IMR-90 (cell line): ENCODE data around the gene MRPL10.

ENCODE experiments used
- CEBPB ChIP-seq: IDR thresholded peaks from 2 replicates; pipeline ENCODE4 v1.6.1; 2012; ENCODE audit warnings: low read depth, low read length, improper control_type of control experiment
- CHD1 ChIP-seq: IDR thresholded peaks from 2 replicates; pipeline ENCODE4 v1.6.1; 2012; ENCODE audit warnings: low read depth, low read length, improper control_type of control experiment
- CTCF ChIP-seq: conservative IDR thresholded peaks from 2 replicates; pipeline ENCODE4 v1.5.1; 2012; ENCODE audit warnings: mild to moderate bottlenecking, low read depth, low read length, improper control_type of control experiment
- MAFK ChIP-seq: IDR thresholded peaks from 2 replicates; pipeline ENCODE4 v1.6.1; 2012; ENCODE audit warnings: low read depth, low read length, improper control_type of control experiment
- MAZ ChIP-seq: IDR thresholded peaks from 2 replicates; pipeline ENCODE4 v1.6.1; 2012; ENCODE audit warnings: low read depth, mild to moderate bottlenecking, low read length, improper control_type of control experiment, moderate library complexity, borderline replicate concordance
- MXI1 ChIP-seq: IDR thresholded peaks from 2 replicates; pipeline ENCODE4 v1.6.1; 2012; ENCODE audit warnings: low read depth, mild to moderate bottlenecking, low read length, moderate library complexity, borderline replicate concordance
- NFE2L2 ChIP-seq: fragments of 150-350 bp; IDR thresholded peaks from 2 replicates; pipeline ENCODE4 v1.6.1; 2016; ENCODE audit warnings: low read depth, mild to moderate bottlenecking, low read length
- POLR2A ChIP-seq: IDR thresholded peaks from 2 replicates; pipeline ENCODE4 v1.6.1; 2012; ENCODE audit warnings: mild to moderate bottlenecking, low read depth, low read length
- RAD21 ChIP-seq: IDR thresholded peaks from 2 replicates; pipeline ENCODE4 v1.6.1; 2012; ENCODE audit warnings: low read length, improper control_type of control experiment
- RCOR1 ChIP-seq: IDR thresholded peaks from 2 replicates; pipeline ENCODE4 v1.6.1; 2012; ENCODE audit warnings: mild to moderate bottlenecking, low read length, improper control_type of control experiment; ENCODE audit not compliant: insufficient replicate concordance
- RFX5 ChIP-seq: IDR thresholded peaks from 2 replicates; pipeline ENCODE4 v1.8.0; 2012; ENCODE audit warnings: low read depth, mild to moderate bottlenecking, low read length, moderate library complexity
- SMC3 ChIP-seq: fragments of 150-350 bp; IDR thresholded peaks from 2 replicates; pipeline ENCODE4 v1.6.1; 2016; ENCODE audit warnings: low read depth, mild to moderate bottlenecking, antibody characterized with exemption, low read length, moderate library complexity
- USF2 ChIP-seq: fragments of 150-350 bp; IDR thresholded peaks from 2 replicates; pipeline ENCODE4 v1.6.1; 2017; ENCODE audit warnings: mild to moderate bottlenecking, antibody characterized with exemption, low read length, low read depth

GRCh38 chr17:47836601-47837000 is 5.3 kb upstream of the MRPL10 start:
- no peak for TF ChIP-seq POLR2A
- TF ChIP-seq CTCF, result no peak
- no peak for TF ChIP-seq CEBPB
- no peak for TF ChIP-seq MXI1
- no peak for TF ChIP-seq CHD1
- TF ChIP-seq SMC3, result no peak
- TF ChIP-seq RFX5, result no peak
- no peak for TF ChIP-seq USF2
- no peak for TF ChIP-seq MAZ
- TF ChIP-seq NFE2L2, result no peak
- no peak for TF ChIP-seq RAD21
- no peak for TF ChIP-seq RCOR1
- no peak for TF ChIP-seq MAFK
